ENCODE measurements around the gene KCNIP4. TPM values are rescaled to one million over a fixed set of nuclear protein-coding genes. Genes with fewer than 3 reads are reported as not detected.

The KCNIP4 gene
- total and polyA plus RNA-seq, 2 of the 4 experiments (the other 2 are of a cell fraction): not detected

GRCh38 chr4:21517126-21517859, 431.3 kb downstream of the KCNIP4 start:
- H3K36me3 ChIP-seq (ENCODE audit: control insufficient read depth, insufficient read depth, low read length): no peaks in the 10 kb centered on the region
- H3K27ac ChIP-seq (ENCODE audit: insufficient read depth, low read length): no peak overlapping the region
- no peak overlapping the region for H3K56ac ChIP-seq (ENCODE audit: extremely low read depth, insufficient read depth, low read length)
- dilution Hi-C loops (cut with HindIII; ENCODE audit: low sequenced_read_pairs, unreplicated experiment) (no loop called here), in situ Hi-C loops (cut with MboI; ENCODE audit: low sequenced_read_pairs) (loop anchor here (25.0 kb wide), 1 partner anchor 245 kb away; no protein-coding TSS in a partner anchor), intact Hi-C loops (cut with micrococcal nuclease) (no loop called here)
- no CpG with 5 or more reads among the region's 5 CpGs for WGBS, 2 experiments (ENCODE audit: extremely low coverage in 2 of 2, insufficient read length in 1 of 2)
- no peak overlapping the region for H4K5ac ChIP-seq (ENCODE audit: low read depth, low read length)
- no peaks in the 10 kb centered on the region for H3K27me3 ChIP-seq (ENCODE audit: control insufficient read depth, insufficient read depth, low read length)
- CTCF ChIA-PET: no interaction called here
- DNase-seq: no peak
- no peak overlapping the region for H2BK120ac ChIP-seq (ENCODE audit: low read depth, low read length)
- no peak overlapping the region for H2BK20ac ChIP-seq (ENCODE audit: low read depth, low read length)
- H3K4me3 ChIP-seq (ENCODE audit: insufficient read depth, low read depth, low read length): no peak overlapping the region
- no peak overlapping the region for H3K4ac ChIP-seq (ENCODE audit: low read depth, low read length)
- no TSS peak for BruUV-seq (replicated peaks)
- H3K4me1 ChIP-seq (ENCODE audit: control insufficient read depth, insufficient read depth, low read length): no peaks in the 10 kb centered on the region
- no peak overlapping the region for H3K9ac ChIP-seq (ENCODE audit: low read depth, low read length)
- no peak overlapping the region for H4K91ac ChIP-seq (ENCODE audit: insufficient read depth, low read depth, low read length)
- no peak overlapping the region for H2AFZ ChIP-seq (replicated peaks; ENCODE audit: low read length, poor library complexity)
- no peak overlapping the region for H2BK15ac ChIP-seq (ENCODE audit: low read depth, low read length)
- ATAC-seq (ENCODE audit: low read depth): no peak
- no peak overlapping the region for H2BK5ac ChIP-seq (ENCODE audit: low read depth, low read length, poor library complexity, severe bottlenecking)
- no peak overlapping the region for H4K8ac ChIP-seq (ENCODE audit: low read depth in 2 of 2, low read length in 2 of 2)
- H4K20me1 ChIP-seq (ENCODE audit: insufficient read depth, low read length): no peaks in the 10 kb centered on the region
- H3K9me1 ChIP-seq (ENCODE audit: insufficient read depth, low read length): no peaks in the 10 kb centered on the region
- TF ChIP-seq FOS (IDR thresholded peaks at IDR 0.05; ENCODE audit: low read depth, low read length) (no peak), MAFK (IDR thresholded peaks at IDR 0.05; ENCODE audit: low read depth, low read length) (no peak), POLR2A (IDR thresholded peaks at IDR 0.05; ENCODE audit: low read depth, low read length) (no peak), RFX5 (IDR thresholded peaks at IDR 0.05; ENCODE audit: low read depth, low read length) (no peak), CTCF (conservative IDR thresholded peaks at IDR 0.05; ENCODE audit: low read depth, low read length) (no peak), CHD1 (IDR thresholded peaks at IDR 0.05; ENCODE audit: low read depth, low read length) (no peak), CEBPB (IDR thresholded peaks at IDR 0.05; ENCODE audit: low read depth, low read length) (no peak), MAZ (IDR thresholded peaks at IDR 0.05; ENCODE audit: borderline replicate concordance, low read depth, low read length) (no peak), RCOR1 (IDR thresholded peaks at IDR 0.05; ENCODE audit: insufficient replicate concordance, low read length) (no peak), BHLHE40 (IDR thresholded peaks at IDR 0.05; ENCODE audit: low read depth, low read length) (no peak), NFE2L2 (IDR thresholded peaks at IDR 0.05; ENCODE audit: low read depth, low read length) (no peak), MXI1 (IDR thresholded peaks at IDR 0.05; ENCODE audit: borderline replicate concordance, low read depth, low read length) (no peak), SMC3 (IDR thresholded peaks at IDR 0.05; ENCODE audit: low read depth, low read length) (no peak), RAD21 (IDR thresholded peaks at IDR 0.05; ENCODE audit: low read length) (no peak)
- TF ChIP-seq, protein P1, sequence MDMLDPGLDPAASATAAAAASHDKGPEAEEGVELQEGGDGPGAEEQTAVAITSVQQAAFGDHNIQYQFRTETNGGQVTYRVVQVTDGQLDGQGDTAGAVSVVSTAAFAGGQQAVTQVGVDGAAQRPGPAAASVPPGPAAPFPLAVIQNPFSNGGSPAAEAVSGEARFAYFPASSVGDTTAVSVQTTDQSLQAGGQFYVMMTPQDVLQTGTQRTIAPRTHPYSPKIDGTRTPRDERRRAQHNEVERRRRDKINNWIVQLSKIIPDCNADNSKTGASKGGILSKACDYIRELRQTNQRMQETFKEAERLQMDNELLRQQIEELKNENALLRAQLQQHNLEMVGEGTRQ (IDR thresholded peaks at IDR 0.05; ENCODE audit: low read depth, low read length): no peak
- TF ChIP-seq, protein P2, sequence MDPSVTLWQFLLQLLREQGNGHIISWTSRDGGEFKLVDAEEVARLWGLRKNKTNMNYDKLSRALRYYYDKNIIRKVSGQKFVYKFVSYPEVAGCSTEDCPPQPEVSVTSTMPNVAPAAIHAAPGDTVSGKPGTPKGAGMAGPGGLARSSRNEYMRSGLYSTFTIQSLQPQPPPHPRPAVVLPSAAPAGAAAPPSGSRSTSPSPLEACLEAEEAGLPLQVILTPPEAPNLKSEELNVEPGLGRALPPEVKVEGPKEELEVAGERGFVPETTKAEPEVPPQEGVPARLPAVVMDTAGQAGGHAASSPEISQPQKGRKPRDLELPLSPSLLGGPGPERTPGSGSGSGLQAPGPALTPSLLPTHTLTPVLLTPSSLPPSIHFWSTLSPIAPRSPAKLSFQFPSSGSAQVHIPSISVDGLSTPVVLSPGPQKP (IDR thresholded peaks at IDR 0.05; ENCODE audit: borderline replicate concordance, low read depth, low read length): no peak
- POLR2A ChIA-PET (ENCODE audit: unreplicated experiment): no interaction called here
- H3K23ac ChIP-seq (ENCODE audit: low read depth, low read length): no peak overlapping the region
- H3K9me3 ChIP-seq (ENCODE audit: control insufficient read depth, insufficient read depth, low read length): peaks cover 5% of the 10 kb centered on the region
- no peak overlapping the region for H2AK5ac ChIP-seq (ENCODE audit: low read depth, low read length)
- H3K79me1 ChIP-seq (ENCODE audit: low read depth in 1 of 2, low read length in 2 of 2): no peaks in the 10 kb centered on the region
- no peak overlapping the region for H3K4me2 ChIP-seq (ENCODE audit: low read depth, low read length)
- no peak overlapping the region for H3K14ac ChIP-seq (replicated peaks; ENCODE audit: low read depth, low read length)
- no peak overlapping the region for H2AK9ac ChIP-seq (replicated peaks; ENCODE audit: low read depth, low read length, poor library complexity)
- no peak overlapping the region for H3K18ac ChIP-seq (ENCODE audit: low read depth, low read length)
